ENCODE measurements around the gene ZNF512B. TPM values are rescaled to one million over a fixed set of nuclear protein-coding genes. Genes with fewer than 3 reads are reported as not detected.

ZNF512B gene
- total RNA-seq, 1 donor from 2014 or later: 17.5 TPM

DNA sequence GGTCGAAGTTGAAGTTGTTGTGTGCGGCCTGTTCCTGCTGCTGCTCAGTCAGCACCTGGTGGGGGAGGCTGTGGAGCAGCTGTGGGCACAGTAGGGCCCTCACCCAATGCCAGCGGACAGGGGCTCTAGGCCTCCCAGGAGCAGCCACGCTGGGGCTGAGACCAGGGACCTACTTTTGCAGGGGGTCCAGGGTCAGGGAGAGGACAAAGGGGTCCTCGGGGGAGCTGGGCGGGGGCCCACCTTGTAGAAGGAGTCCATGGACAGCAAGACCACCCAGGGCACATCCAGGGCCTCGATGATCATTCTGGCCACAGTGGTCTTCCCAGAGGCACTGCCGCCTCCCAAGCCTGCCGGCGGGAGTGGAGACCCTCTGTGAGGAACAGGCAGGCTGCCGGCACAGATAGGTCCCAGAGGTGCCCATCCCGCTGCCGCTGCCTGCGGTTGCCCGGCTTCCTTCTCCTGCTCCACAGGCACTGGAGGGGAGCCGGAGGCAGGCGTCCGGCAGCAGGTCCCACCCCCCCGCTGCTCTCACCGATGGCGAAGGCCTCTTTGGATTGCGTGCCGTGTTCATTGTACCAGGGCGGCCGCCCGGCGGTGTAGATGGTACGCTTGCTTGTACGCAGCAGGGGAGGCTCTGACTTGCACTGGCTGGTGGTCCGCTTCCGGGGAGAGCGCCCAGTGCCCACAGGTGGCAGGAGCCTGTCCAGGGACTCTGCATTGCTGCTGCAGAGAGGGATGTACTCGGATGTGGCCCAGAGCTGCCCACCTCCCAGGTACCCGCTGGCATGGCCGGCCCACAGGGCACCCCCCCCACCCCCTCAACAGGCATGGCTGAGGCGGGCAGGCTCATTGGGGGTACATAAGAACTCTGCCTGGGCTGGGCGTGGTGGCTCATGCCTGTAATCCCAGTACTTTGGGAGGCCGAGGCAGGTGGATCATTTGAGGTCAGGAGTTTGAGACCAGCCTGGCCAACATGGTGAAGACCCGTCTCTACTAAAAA, 23.5 kb downstream of the ZNF512B start:
- intact Hi-C loops (cut with DNase I): no loop called here
- no peak for DNase-seq (ENCODE audit: low spot score in 2 of 2)
- TF ChIP-seq, protein P1, sequence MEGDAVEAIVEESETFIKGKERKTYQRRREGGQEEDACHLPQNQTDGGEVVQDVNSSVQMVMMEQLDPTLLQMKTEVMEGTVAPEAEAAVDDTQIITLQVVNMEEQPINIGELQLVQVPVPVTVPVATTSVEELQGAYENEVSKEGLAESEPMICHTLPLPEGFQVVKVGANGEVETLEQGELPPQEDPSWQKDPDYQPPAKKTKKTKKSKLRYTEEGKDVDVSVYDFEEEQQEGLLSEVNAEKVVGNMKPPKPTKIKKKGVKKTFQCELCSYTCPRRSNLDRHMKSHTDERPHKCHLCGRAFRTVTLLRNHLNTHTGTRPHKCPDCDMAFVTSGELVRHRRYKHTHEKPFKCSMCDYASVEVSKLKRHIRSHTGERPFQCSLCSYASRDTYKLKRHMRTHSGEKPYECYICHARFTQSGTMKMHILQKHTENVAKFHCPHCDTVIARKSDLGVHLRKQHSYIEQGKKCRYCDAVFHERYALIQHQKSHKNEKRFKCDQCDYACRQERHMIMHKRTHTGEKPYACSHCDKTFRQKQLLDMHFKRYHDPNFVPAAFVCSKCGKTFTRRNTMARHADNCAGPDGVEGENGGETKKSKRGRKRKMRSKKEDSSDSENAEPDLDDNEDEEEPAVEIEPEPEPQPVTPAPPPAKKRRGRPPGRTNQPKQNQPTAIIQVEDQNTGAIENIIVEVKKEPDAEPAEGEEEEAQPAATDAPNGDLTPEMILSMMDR (IDR thresholded peaks at IDR 0.05): no peak
- Histone ChIP-seq H3K4me3 (no peak overlapping the region), H3K9me3 (no peaks in the 10 kb centered on the region), H3K4me1 (peaks cover 16 to 37% of the 10 kb centered on the region in 2 donors), H3K27me3 (no peaks in the 10 kb centered on the region), H3K36me3 (peaks cover 30 to 42% of the 10 kb centered on the region in 2 donors), H3K27ac (no peak overlapping the region)

- Histone ChIP-seq H3K36me3 (peaks cover 41 to 51% of the 10 kb centered on the region in 2 donors), H3K4me3 (no peak overlapping the region), H3K27me3 (no peaks in the 10 kb centered on the region), H3K4me1 (peaks cover 9 to 27% of the 10 kb centered on the region in 2 donors), H3K9me3 (no peaks in the 10 kb centered on the region), H3K27ac (no peak overlapping the region)
- intact Hi-C loops (cut with DNase I): no loop called here
- TF ChIP-seq, protein P1 (IDR thresholded peaks at IDR 0.05): no peak
- DNase-seq (ENCODE audit: low spot score in 2 of 2): no peak
These were observed 24.6 kb downstream of the ZNF512B start for GRCh38 chr20:63945031-63945658.

- TF ChIP-seq, protein P1 (IDR thresholded peaks at IDR 0.05): no peak
- DNase-seq (ENCODE audit: low spot score in 2 of 2): no peak
- Histone ChIP-seq H3K4me3 (no peak overlapping the region), H3K4me1 (peaks cover 2 to 19% of the 10 kb centered on the region in 2 donors), H3K9me3 (no peaks in the 10 kb centered on the region), H3K27me3 (no peaks in the 10 kb centered on the region), H3K36me3 (peaks cover 49 to 60% of the 10 kb centered on the region in 2 donors), H3K27ac (no peak overlapping the region)
- intact Hi-C loops (cut with DNase I): no loop called here
These were observed 25.4 kb downstream of the ZNF512B start for GRCh38 chr20:63944078-63944941.

DNA sequence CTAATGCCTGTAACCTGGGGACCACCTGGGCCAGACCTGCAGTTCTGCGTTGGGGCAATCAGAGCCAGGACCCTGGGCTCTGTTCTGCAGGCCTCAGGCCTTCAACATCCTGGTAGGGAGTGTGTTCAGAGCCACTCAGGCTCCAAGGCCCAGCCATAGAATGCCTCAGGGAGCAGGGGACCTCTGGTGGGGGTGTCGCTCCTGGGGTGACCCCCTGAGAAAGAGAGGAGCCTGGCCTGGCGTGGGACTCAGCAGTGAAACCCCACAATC, 26.0 kb downstream of the ZNF512B start:
- H3K4me1 ChIP-seq: peaks cover 0 to 13% of the 10 kb centered on the region in 2 donors
- no peak overlapping the region for H3K27ac ChIP-seq
- no peaks in the 10 kb centered on the region for H3K27me3 ChIP-seq
- DNase-seq (ENCODE audit: low spot score in 2 of 2): no peak
- intact Hi-C loops (cut with DNase I): no loop called here
- TF ChIP-seq, protein P1 (IDR thresholded peaks at IDR 0.05): no peak
- H3K36me3 ChIP-seq: peaks cover 49 to 65% of the 10 kb centered on the region in 2 donors
- H3K9me3 ChIP-seq: no peaks in the 10 kb centered on the region
- H3K4me3 ChIP-seq: no peak overlapping the region

DNA sequence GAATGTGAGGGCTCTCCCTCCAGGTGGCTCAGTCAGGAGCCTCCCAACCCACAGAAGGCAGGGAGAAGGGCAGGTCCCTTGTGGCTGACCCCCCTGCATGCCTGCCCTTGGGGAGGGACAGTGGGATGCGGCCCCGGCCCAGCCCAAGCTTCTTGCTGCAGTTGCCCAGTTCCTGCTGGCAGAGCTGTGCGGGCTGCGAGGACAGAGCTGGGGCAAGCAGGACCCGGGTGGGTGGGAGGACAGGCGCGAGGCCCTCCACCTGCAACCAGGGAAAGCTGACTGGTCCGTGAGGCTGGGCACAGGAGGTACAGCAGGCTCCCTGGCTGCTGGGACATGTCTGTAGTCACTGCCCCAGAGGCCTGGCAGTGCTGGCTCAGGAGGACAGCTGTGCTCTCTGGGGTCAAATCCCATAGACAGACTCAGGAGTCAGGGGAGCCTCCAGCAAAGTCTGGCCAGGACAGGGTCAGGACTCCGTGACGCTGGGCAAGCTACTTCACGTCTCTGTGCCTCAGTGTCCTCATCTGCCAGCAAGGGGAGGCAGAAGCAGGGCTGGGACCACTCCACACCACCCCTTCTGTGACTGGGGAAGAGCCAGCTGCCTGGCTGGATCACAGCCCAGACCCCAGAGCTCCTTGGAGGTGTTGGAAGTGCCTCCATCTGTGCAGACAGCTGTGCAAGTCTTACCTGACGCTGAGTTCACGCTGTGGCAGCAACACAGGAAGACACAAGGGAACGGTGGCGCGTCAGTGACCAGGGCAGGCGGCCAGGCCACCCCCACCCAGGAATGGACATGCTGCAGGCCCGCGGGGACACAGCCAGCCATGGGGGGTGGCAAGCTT, 26.5 kb downstream of the ZNF512B start:
- H3K27ac ChIP-seq: peak overlapping the region; percentile 1 to 53
- intact Hi-C loops (cut with DNase I): no loop called here
- H3K9me3 ChIP-seq: no peaks in the 10 kb centered on the region
- peaks cover 0 to 10% of the 10 kb centered on the region in 2 donors for H3K4me1 ChIP-seq
- H3K4me3 ChIP-seq: no peak overlapping the region
- DNase-seq (ENCODE audit: low spot score in 2 of 2): peak in 1 of 2 donors; percentile 61
- TF ChIP-seq, protein P1 (IDR thresholded peaks at IDR 0.05): no peak
- H3K27me3 ChIP-seq: no peaks in the 10 kb centered on the region
- peaks cover 52 to 69% of the 10 kb centered on the region in 2 donors for H3K36me3 ChIP-seq
